ENCODE results near the gene IFFO2.

DNA sequence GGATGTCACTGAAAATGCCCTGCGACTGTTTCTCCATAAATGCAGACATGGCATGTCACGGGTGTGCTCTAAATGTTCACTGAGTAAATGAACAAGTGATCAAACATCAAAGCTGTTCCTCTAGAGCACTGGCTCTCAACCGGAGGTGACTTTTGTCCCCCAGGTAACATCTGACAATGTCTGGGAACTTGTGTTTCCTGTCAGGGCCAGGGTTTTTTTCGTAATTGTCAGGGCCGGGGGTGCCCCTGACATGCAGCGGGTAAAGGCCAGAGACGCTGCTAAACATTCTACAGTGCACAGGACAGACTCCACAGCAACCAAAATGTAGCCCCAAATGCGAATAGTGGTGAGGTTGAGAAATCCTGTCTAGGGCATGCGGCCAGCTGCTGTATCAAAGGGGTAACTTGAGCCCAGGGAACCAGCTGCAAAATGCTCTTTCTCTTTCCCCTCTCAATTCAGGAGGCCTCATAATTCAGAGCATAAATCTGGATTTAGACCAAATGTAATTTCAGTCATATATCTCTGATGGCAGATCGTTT, 56.1 kb downstream of the IFFO2 start:
- no peak for TF ChIP-seq GATA2 (IDR thresholded peaks at IDR 0.05; ENCODE audit: low read depth, low read length)
- no peak for TF ChIP-seq GATA3 (IDR thresholded peaks at IDR 0.05; ENCODE audit: low read depth, low read length)

All from SH-SY5Y (cell line).